GM18861 (cell line): ENCODE data around the gene ABHD17A.
"Not testable (repeated sequence)": the region's sequence is repeated elsewhere in the genome, so short reads cannot be mapped to it uniquely, and the experiment has no call there.

ENCODE experiments used
- ATAC-seq: cut with Tn5 transposase; IDR thresholded peaks from one replicate; pipeline ENCODE4 v1.9.1; 2021; ENCODE audit not compliant: unreplicated experiment

Gene ABHD17A

DNA sequence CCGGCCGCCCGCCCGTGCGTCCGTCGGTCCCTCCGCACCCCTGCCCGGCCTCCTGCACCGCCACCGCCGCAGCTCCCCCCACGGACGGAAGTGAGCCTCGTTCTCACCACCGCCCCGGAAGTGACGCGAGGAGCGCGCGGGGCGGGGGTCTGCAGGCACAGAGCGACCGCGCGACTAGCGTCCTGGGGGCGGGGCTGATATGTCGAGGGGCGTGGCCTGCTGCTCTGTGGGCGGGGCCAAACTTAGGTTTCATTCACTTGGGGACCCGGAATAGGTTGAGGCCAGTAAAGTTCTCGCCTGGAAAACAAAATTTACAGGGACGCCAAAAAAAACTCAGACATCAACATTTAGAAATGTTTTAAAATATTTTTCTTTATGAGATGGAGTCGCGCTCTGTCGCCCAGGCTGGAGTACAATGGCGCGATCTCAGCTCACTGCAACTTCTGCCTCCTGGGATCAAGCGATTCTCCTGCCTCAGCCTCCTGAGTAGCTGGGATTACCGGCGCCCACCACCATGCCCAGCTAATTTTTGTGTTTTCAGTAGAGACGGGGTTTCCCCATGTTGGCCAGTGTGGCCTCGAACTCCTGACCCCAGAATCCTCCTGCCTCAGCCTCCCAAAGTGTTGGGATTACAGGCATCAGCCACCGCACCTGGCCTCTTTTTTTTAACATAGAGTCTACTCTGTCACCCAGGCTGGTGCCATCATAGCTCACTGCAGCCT is at the start of gene ABHD17A:
ABHD17A (minus strand) TSS at position 99 of the 722 bp plus-strand sequence. CDS start 3,930 bp downstream, outside the sequence.
- ATAC-seq = not testable (repeated sequence)

DNA sequence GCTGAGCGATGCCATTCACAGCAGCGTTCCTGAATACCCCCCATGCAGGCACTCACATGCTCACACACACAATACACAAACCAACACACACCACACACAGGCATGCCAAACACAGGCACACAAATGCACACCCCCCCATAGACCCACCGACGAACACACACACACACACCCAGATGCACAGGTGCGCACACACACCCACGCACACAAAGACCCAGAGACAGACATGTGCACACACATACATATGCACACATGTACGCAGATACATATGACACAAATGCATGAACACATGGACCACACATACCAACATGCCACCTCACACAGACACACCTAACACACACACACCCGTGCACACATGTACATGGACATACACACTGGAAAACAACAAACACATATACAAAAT is 48.6 kb upstream of the ABHD17A start:
- no peak for ATAC-seq

- no peak for ATAC-seq
Measured at GRCh38 chr19:1933244-1933643, 47.9 kb upstream of the ABHD17A start.

DNA sequence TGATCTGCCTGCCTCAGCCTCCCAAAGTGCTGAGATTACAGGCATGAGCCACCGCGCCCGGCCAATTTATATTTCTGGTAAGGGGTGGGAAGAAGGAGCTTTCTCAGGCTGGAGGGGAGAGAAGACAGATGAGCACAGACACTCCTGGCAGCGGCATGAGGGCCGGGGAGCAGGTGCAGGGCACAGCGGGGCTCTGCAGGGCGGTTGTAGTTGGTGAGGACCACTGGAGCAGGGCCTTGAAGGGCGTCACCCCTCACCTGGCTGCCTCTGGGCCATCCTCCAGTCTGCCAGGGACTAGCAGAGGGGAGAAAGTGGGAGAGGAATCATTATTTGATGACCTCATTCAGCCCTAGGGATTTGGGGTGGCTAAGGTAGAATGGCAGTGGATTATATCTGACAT is 47.1 kb upstream of the ABHD17A start:
- no peak for ATAC-seq

- ATAC-seq = no peak
Measured at GRCh38 chr19:1931445-1931844, 46.1 kb upstream of the ABHD17A start.

- ATAC-seq = no peak
Measured at GRCh38 chr19:1929021-1929742, 43.9 kb upstream of the ABHD17A start.

- no peak for ATAC-seq
Measured at GRCh38 chr19:1925544-1925943, 40.2 kb upstream of the ABHD17A start.

GRCh38 chr19:1924320-1924961 is 39.1 kb upstream of the ABHD17A start:
- no peak for ATAC-seq

- no peak for ATAC-seq
Measured at GRCh38 chr19:1923319-1923718, 38.0 kb upstream of the ABHD17A start.

DNA sequence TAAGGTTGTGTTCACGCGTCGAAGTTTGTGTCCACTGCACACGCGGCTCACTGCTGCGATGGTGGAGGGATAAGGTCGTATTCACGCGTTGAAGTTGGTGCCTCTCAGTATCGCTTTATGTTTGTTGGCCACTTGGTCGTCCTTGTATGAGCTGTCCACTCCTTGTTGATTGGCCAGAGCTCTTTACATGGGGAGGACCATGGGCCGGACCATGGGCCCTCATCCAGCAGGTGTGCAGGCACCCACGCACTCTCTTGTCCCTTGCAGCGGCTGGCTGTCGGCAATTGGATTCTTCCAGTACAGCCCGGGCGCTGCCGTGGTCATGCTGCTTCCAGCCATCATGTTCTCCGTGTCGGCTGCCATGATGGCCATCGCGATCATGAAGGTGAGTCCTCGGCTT is 37.5 kb upstream of the ABHD17A start:
- no peak for ATAC-seq

DNA sequence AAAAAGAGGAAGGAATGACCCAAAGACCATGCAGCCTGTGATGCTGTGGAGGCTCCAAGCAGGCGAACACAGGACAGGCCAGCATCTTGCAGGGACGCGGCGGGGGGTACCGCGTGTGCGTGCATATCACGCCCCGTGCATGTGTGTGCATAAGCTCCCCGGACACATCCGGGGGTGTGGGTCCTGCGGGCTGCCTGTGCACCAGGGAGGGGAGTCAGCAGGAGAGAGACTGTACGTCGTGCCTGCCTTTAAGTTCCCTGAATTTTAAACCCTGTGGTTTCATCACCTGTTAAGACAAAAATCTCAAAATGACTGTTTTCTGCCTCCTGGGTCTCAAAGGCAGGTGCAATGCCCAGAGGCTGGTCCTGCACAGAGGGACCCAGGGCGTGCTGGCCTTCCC is 36.5 kb upstream of the ABHD17A start:
- ATAC-seq = no peak

DNA sequence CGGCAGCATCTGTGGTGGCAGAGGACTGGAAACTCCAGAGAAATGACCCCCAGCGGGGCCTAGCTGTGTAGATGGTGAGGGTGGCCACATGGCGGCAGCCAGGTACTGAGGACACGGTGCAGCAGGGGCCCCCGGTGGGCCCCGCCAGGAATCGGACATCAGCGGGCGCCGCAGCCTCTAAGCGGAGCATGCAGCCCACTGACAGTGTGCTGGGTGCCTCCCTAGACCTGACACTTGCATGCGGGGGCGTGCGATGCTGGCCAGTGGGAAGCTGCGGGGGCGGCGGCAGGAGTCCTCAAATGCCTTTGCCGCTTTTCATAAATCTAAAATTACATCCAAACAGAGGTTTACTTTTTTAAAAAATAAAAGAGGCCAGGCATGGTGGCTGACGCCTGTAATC is 36.0 kb upstream of the ABHD17A start:
- ATAC-seq = no peak

DNA sequence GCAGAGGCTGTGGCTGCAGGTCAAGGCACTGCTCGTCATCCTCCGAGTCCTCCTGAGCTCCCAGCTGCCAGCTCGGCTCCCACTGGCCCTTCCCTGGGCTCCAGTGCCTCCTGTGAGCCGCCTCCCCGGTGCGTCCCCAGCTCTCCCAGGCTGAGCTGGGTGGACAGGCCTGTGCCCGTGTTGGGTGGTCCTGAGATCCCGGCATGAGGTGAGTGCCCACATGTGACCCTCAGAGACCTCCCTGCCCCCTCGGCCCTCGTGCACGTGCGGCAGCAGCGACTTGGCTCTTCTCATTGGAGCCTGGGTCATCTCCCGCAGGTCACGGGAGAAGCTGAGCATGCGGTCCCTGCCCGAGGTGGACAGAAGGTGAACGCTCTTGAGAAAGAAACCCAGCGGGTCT is 35.3 kb upstream of the ABHD17A start:
- ATAC-seq = no peak

DNA sequence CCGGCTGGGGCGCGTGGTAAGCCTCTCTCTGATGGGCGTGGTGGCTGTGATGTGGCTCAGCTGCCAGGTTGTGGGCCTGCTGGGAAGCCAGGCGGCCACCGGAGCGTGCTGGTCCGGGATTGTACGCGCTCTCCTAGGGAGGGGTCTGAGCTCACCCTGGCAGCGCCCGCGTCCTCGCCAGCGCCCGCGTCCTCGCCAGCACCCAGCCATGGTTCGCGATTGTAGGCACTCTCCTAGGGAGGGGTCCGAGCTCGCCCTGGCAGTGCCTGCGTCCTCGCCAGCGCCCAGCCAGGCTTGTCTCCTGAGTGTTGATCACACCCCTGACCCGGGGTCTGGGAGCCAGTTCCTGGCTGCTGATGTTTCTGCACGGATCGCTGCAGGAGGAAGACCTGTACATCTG is 33.7 kb upstream of the ABHD17A start:
- ATAC-seq = no peak

GRCh38 chr19:1917926-1918325 is 32.6 kb upstream of the ABHD17A start:
- ATAC-seq = no peak

- no peak for ATAC-seq
Measured at GRCh38 chr19:1917146-1917545, 31.9 kb upstream of the ABHD17A start.

DNA sequence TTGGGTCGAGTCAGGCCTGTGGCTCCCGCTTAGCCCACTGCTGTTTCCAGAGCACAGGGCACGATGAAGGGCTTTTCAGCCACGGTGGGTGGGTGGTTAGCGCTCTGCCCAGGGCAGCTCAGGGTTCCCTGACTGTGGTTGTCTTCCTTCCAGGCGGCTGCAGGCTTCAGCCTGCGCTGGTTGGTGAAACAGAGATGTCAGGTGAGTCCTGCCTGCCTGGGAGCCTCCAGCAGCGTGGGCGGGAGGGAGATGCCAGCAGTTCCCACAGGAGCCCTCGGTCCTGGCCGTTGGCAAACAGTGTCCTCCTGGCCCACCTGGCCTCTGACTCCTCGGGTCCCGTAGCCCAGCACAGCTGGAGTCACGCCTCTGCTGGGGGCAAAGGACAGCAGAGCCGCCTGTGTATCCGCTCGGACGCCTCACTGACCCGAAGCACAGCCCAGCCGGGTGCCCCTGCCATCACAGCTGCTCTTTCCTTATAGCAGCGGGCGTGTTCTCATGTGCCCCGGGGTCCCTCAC is 29.6 kb upstream of the ABHD17A start:
- ATAC-seq = no peak

DNA sequence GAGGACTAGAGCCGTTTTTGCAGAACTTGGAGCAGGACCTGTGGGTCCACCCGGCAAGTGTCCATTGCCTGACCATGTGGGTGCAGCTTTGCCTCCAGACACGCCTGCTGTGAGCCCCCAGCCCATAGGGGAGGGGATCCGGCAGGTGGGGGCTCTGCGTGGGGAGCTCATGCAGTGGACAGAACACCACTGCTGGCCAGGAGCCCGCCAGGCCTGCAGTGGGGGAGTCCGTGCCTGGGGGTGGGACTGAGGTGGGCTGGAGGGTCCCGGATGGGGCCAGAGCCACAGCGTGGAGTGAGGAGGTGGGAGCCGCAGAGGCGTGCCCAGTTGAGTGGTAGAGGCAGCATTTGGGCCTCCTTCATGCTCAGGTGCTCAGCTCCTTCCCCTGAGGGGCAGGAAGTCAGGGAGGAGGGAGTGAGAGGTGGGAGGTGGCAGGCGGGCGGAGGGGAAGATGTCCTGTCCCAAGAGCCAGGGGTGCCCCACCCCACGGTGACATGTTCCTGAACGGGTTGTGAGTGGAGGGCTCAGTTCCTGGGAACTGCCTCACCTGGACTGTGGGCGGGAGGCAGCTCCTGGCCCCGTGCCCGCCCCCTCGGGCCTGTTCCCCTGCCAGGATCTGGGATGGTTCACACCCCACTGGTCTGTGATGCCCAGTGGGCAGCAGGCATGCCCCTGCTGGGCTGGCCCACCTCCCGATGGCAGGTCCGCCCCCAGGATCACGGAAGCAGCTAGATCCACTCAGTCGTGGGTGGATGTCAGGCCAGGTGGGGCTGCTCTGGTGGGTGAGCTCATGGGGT is 28.7 kb upstream of the ABHD17A start:
- no peak for ATAC-seq

- ATAC-seq = no peak
Measured at GRCh38 chr19:1912760-1913505, 27.6 kb upstream of the ABHD17A start.

GRCh38 chr19:1911995-1912394 is 26.7 kb upstream of the ABHD17A start:
- ATAC-seq = no peak
